Ishikawa (cell line): ENCODE results near the gene UBE2O.

ENCODE experiments used
- CREB1 ChIP-seq: IDR thresholded peaks from 2 replicates; pipeline ENCODE4 v1.6.1; 2012; ENCODE audit warnings: low read depth
- EGR1 ChIP-seq: IDR thresholded peaks from 2 replicates; pipeline ENCODE4 v1.6.1; 2012
- EP300 ChIP-seq: IDR thresholded peaks from 2 replicates; pipeline ENCODE4 v1.6.1; 2012; ENCODE audit warnings: borderline replicate concordance
- FOXM1 ChIP-seq: IDR thresholded peaks from 2 replicates; pipeline ENCODE4 v1.6.1; 2012; ENCODE audit warnings: low read depth, borderline replicate concordance
- MAX ChIP-seq: IDR thresholded peaks from 2 replicates; pipeline ENCODE4 v1.6.1; 2012
- NFIC ChIP-seq: IDR thresholded peaks from 2 replicates; pipeline ENCODE4 v1.6.1; 2012
- RAD21 ChIP-seq: IDR thresholded peaks from 2 replicates; pipeline ENCODE4 v1.6.1; 2012; ENCODE audit warnings: low read depth
- REST ChIP-seq: IDR thresholded peaks from 2 replicates; pipeline ENCODE4 v1.6.1; 2012; ENCODE audit warnings: low read depth, mild to moderate bottlenecking
- TAF1 ChIP-seq: IDR thresholded peaks from 2 replicates; pipeline ENCODE4 v1.6.1; 2012; ENCODE audit warnings: low read depth, mild to moderate bottlenecking
- TCF12 ChIP-seq: IDR thresholded peaks from 2 replicates; pipeline ENCODE4 v1.6.1; 2012; ENCODE audit warnings: low read depth
- TEAD4 ChIP-seq: IDR thresholded peaks from 2 replicates; pipeline ENCODE4 v1.6.1; 2012
- USF1 ChIP-seq: IDR thresholded peaks from 2 replicates; pipeline ENCODE4 v1.6.1; 2012

GRCh38 chr17:76480632-76481031, 27.7 kb upstream of the UBE2O start:
- TF ChIP-seq NFIC (no peak), TEAD4 (no peak), MAX (no peak), RAD21 (no peak), FOXM1 (no peak), REST (no peak), EP300 (no peak), CREB1 (no peak), TAF1 (no peak), TCF12 (no peak), USF1 (no peak), EGR1 (no peak)
